GM18868 (cell line): ENCODE results near the gene ENG.

Experiments used
- ATAC-seq: cut with Tn5 transposase; IDR thresholded peaks from one replicate; pipeline ENCODE4 v1.9.1; 2021; ENCODE audit warnings: mild to moderate bottlenecking, moderate library complexity; ENCODE audit not compliant: unreplicated experiment

The ENG gene

GRCh38 chr9:127816362-127816725 is 38.1 kb downstream of the ENG start:
- no peak for ATAC-seq

DNA sequence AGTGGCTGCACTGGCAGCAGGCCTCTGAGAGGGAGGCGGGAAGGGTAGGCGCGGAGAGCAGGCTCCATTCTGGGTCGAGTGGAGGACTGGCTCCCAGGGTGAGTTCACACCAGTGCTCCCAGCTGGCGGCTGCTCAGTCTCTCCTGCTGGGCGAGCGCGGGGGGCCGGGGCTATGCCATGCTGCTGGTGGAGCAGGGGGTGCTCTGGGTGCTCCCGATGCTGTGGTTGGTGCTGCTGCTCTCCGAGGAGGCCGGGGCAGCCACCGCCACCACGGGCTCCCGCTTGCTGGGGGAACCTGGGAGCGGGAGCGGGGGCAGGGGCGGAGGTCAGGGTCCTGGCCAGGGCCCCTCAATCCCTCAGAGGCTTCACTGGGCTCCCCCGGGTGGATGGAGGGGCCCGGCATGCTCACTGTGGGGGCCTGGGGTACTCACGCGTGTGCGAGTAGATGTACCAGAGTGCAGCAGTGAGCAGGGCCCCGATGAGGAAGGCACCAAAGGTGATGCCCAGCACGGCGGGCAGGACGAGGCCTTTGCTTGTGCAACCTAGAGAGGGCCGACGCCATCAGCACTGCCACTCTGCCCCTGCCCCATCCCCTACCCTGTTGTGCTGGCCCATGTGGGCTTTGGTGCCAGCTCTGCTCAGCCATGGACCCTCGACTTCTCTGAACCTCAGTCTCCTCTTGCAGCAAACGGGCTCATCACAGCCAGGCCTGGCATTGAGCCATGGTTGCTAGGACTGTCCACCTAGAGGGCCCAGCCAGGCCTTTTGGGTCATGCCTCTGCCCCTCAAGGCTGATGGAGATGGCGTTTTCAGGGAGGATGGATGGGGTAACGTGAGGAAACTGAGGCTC is 38.7 kb downstream of the ENG start:
- no peak for ATAC-seq

DNA sequence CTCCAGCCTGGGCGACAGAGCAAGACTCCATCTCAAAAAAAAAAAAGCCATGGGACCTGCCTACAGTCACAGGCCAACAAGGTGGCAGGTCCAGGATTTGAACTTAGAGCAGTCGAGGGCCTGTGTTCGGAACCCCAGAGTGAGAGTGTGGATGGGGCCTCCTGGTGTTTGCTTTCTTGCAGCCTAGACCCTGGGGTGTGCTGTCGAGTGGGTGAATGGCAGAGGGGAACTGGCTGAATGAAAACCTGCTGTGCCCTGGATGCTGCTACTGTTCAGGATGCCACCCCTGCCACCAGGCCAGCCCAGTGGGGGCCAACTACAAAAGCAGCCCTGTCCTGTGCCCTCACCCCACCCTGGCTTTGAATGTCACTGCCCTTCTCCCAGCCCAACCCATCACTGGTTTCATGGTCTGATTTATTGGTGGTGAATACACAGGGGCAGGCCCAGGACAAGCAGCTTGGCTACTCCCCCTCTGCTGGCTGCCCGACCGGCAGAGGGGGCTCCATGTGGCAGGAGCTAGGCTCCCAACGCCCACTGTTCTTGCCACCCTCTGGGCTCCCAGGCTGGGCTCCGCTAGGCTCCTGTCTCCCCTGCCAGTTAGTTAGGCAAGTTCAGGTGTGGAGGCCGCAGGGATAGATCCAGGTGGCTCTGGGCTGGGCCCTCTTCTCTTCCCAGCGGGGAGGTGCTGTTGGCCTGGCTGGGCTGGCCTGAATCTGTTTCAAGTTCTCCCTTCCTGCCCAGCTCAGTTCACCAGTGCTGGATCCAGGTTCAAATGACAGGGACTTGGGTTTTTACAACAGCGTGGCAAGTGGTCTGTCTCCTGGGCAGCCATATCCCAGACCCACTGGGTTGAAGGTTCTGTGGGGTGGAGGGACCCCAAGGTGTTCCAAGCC is 39.6 kb downstream of the ENG start:
- no peak for ATAC-seq

- no peak for ATAC-seq
Measured at GRCh38 chr9:127813686-127814226, 40.7 kb downstream of the ENG start.

DNA sequence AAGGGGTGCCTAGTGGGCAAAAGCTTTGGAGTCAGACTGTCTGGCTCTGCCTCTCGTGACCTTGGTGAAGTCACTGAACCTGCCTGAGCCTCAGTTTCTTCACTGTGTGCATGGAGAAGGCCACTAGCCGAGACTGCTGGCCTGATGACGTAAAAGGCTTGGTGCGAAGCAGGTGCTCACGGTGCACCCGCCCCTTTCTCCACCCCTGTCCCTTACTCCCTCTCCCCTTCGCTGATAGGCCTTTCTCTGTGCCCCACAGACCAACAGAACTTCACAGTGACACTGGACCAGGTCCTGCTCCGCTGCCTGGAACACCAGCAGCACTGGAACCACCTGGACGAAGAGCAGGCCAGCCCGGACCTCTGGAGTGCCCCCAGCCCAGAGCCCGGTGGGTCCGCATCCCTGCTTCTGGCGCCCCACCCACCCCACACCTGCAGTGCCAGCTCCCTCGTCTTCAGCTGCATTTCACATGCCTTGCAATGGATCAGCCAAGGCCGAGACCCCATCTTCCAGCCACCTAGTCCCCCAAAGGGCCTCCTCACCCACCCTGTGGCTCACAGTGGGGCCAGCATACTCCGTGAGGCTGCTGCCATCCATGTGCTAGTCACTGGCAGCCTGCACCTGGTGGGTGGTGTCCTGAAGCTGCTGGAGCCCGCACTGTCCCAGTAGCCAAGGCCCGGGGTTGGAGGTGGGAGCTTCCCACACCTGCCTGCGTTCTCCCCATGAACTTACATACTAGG is 41.4 kb downstream of the ENG start:
- ATAC-seq = no peak

DNA sequence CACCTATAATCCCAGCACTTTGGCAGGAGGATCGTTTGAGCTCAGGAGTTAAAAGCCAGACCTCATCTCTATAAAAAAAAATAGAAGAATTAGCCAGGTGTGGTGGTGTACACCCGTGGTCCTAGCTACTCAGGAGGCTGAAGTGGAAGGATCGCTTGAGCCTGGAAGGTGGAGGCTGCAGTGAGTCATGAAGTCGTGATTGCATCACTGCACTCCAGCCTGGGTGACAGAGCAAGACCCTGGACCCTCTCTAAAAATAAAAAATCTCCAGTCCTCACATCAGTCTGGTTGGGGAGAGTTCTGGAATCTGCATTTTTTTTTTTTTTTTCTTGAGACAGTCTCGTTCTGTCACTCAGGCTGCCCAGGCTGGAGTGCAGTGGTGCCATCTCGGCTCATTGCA is 42.4 kb downstream of the ENG start:
- ATAC-seq = no peak

GRCh38 chr9:127810378-127811187 is 43.9 kb downstream of the ENG start:
- ATAC-seq = no peak

DNA sequence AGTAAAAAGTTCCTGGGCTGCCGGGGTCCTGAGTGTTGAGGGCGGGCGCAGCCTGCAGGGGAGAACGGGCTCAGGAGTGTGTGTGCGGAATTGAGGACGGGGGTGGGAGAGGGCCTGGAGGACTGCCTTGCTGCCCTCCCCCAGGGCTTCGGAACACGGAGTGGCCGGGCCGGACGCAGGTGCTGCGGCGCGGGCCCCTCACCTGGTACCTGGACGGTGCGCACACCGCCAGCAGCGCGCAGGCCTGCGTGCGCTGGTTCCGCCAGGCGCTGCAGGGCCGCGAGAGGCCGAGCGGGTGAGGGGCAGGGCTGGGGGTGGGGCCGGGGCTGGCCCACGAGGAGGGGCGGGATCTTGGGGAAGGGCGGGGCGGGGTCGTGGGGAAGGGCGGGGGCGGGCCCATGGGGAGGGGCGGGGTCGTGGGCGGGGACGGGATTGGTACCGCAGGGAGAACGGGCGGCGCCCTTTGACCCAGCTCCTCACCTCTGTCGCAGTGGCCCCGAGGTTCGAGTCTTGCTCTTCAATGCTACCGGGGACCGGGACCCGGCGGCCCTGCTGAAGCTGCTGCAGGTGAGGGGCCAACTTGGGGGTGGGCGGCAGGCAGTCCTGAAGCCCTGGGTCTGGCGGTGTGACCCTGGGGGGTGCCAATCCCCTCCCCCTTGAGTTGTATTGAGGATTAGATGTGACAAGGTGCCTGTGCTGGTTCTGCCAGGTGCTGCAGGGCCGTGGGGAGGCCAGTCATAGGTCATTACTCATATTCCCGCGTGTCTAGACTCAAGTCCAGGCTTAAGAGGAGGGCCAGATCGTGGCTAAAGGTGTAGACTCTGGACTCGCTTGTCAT is 44.7 kb downstream of the ENG start:
- no peak for ATAC-seq

DNA sequence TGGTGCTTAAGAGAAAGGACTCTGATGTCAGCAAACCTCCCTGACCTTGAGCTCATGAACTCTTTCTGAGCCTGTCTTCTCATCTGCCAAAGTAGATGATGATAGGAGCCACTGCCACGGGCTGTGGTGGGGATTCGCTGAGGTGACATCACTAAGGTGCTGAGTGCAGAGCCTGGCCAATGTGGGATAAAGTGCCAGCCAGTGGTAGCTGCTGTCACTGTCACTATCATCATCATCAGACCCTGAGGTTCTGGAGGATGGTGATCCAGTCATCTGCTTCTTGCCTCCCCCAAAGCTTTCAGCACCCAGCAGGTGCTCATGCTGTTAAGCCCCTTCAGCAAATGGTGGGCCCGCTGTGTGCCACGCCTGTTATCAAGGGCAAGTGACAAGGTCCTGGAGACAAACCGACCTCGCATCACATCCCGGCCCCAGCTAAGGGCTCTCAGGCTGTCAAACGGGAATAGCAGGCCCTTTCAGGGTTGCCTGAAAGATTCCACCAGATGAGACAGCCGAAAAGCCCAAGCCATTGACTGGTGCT is 45.4 kb downstream of the ENG start:
- ATAC-seq = no peak

GRCh38 chr9:127808347-127809001 is 46.0 kb downstream of the ENG start:
- no peak for ATAC-seq

DNA sequence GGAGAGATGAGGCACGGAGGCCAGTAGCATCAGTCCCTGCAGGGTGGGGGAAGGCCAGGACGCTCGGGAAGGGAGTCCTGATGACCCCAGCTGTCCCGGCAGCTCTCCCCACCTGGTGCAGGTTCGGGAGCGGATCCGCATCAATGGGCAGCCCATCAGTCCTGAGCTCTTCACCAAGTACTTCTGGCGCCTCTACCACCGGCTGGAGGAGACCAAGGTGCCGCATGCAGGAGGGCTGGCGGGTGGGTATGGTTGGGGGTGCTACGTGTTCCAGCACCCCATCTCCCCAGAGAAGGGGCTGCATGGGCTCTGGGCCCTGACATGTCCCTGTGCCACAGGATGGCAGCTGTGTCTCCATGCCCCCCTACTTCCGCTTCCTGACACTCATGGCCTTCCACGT is 47.6 kb downstream of the ENG start:
- ATAC-seq = no peak

DNA sequence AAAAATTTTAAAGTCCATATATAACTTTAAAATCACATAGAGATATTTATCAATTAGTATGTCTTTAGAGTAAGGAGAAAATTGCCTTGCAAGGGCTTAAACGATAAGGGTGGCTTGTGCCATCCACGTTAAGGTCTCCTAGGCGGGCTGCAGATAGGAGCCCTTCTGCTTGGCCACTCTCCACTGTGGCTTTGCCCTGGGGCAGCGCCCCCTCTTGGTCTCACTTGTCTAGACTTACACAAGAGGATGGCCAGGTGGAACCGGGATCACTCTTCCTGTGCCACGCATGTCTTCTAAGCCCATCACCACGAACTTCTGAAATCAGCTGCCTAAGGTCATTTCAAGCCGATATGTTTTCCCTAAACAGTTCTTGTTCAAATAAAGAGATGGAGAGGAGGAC is 48.8 kb downstream of the ENG start:
- ATAC-seq = no peak

DNA sequence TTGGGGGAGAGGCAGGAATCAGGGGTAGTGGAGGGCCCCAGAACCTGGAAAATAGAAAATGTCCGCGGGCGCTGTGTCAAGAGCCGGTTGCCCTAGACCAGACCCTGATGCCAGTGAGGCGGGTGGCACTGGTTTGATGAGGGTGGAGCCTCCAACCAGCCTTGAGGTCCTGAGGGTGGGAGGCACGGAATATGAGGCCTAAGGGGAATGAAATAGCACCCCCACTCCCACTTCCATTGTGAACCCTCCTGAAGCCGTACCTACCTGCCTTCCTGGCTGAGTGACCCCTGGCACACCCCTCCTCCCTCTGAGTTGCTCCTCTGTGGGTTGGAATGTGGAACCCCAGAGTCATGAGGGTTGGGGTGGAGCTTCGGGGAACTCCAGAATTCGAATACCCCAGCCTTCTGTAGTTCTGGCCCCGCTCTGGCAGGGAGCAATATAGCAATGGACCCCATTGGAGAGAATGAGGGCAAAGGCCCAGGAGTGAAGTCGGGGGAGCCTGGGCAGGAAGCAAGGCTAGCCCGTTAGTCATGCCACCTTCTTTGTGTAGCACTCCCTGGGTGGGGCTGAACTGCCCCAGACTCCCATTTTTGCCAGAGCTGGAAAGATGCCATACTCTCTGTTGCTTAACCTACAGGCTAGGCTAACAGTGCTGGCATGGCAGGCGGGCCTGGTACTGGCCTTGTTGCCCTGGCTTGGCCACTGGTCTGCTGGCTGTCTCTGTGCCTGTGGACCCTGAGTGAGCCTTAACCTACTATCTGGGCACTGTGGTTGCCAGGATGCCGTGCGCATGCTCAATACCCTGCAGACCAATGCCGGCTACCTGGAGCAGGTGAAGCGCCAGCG is 50.7 kb downstream of the ENG start:
- ATAC-seq = no peak

DNA sequence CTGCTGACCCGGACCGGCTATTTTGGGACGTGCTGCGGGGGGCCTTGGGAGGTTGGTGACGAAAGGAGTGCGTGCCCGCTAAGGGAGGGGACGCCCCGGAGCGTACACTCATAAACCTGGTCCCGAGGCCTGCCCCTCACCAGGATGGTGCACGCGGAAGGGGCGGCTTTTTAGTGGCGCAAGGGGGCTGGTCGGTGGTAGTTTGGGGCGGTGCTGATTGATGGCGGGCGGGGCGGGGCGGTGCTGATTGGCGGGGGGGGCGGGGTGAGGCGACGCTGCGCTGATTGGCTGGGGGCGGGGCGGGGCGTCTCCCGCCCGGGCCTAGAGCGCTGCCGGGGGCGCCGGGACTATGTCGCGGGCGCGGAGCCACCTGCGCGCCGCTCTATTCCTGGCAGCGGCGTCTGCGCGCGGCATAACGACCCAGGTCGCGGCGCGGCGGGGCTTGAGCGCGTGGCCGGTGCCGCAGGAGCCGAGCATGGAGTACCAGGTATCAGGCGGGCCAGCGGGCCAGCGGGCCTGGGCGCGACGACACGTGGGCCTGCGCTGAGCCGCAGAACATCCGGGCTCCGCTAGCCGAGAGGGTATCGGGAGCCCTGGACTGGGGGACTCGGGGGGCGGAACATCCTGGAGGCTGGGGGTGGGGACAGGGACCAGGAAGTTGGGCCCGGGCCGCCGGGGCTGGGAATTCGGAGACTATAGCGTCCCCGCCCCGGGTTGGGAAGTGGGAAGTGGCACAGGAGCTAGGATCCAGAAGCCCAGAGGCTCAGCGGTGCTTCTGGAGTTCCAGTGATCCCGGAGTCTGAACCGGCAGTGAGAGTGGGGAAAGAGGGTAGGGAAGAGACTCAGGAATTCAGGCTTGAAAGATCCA is 51.6 kb downstream of the ENG start, which contains the start of gene FPGS:
FPGS (plus strand) TSS at position 307 of the 868 bp plus-strand sequence; CDS start at position 350, 43 bp downstream.
- ATAC-seq = peak; percentile 78

DNA sequence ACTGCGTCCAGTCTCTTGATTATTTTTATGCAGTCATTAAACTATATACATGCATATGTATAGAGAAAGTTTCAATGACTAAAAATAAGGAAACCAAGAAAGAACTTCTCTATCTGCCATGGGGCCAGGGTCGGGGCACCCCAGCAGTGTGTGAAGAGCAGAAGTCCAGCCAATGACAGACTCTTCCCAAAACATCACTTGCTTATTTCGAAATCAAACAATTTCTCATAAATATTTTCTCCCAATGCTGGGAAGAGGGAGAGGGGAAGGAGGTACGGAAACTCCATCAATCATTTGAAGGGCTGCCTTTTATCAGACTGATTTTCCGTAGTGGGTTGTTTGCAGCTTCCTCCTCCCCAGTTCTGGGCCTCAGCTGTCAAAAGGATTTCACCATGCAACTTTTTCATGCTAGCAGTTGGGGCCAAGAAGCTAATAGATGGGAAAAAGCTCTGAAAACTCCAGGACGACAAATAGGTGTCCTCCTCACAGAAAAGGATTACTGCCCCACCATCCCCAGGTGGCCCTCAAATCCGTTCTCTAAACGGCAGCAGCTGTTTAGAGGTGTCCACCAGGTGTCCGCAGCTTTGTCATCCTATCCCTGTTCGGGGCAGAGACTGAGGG is 52.4 kb downstream of the ENG start:
- ATAC-seq = no peak

DNA sequence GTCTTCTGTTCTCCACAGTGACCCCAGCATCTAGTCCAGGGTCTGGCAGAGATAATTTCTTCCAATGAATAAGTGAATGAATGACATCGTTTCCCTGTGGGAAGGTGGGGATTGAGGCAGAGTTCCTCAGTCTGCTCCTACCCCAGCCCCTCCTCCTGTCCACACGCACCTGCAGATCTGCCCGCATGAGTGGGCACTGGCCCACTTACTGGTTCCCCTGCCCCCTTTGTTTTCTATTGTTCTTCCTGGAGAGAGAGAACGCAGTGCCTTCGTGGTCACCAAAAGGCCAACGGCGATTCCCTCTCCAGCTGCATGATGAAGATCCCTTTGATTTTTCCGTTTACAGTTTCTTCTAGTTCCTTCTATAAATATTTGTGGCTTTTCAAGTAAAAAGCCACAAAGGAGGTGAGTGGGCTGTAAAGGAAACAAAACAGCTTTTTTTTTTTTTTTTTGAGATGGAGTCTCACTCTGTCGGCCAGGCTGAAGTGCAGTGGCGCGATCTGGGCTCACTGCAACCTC is 57.5 kb downstream of the ENG start:
- no peak for ATAC-seq
